Fibroblast of the aortic adventitia (primary cell): Measurements from ENCODE around the gene HGS. TPM values are rescaled to one million over a fixed set of nuclear protein-coding genes. Genes with fewer than 3 reads are reported as not detected.
A peak's percentile ranks its signal among the peaks of the same experiment; 100 is the strongest.
"Not testable (repeated sequence)": the region's sequence is repeated elsewhere in the genome, so short reads cannot be mapped to it uniquely, and the experiment has no call there.

Experiments used
- DNase-seq: peaks from one replicate; pipeline ENCODE4 v3.0.0-alpha.2; 2010; ENCODE audit warnings: low read depth
- H3K4me3 ChIP-seq: 2 replicates; pipeline ENCODE4 v1.5.1; 2011; ENCODE audit warnings: low read depth, mild to moderate bottlenecking, control low read depth, low read length, moderate library complexity
- total RNA-seq: library from RNA; depleted of rRNA; stranded (reverse); fragments of >200 nt; gene quantifications from 2 replicates; pipeline ENCODE4 v1.2.3, GENCODE V29; 2012; ENCODE audit warnings: low replicate concordance
- TF ChIP-seq, protein P1 (sequence below): IDR thresholded peaks from 2 replicates; pipeline ENCODE4 v1.5.1; 2011; ENCODE audit warnings: mild to moderate bottlenecking, low read length, control low read depth, inconsistent platforms; ENCODE audit not compliant: insufficient read depth

The HGS gene
- total RNA-seq, 1 donor = 94.7 TPM

DNA sequence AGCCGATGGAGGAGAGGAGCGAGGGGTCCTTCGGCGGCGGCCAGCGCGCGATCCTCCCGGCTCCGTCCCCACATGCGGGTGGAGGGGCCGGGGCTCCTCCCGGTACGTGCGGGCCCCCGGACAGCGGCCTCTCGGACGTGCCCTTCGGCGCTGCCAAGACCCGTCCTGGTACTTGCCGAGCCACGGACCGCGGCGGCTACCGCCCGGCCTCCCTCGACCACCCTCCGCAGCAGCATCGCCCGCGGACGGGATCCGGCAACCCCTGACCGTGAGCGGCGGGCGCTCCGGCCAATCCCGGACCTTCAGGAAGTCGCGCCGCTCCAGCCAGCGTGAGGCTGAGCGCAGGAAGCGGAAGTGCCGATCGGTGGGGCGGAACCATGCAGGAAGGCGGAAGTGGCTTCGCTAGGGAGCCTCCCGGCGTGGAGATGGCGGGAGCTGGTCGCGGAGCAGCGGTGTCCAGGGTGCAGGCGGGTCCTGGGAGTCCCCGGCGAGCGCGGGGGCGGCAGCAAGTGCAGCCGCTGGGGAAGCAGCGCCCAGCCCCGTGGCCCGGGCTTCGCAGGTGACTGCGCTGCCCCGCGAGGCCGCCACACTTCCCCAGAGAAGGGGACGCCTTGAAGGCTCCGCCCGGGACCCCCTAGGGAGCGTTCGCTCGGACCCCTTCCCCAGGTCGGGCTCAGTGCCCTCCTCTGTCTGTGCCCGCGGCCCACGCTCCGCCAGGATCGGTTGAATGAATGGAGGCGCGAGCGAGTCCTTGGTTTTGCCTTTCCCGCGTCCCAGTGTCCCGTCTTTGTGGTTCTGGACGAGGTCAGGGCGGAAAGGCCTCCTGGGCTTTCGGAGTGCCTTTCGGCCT lies 17.2 kb upstream of the HGS start, which contains the start of the genes CCDC137 and OXLD1:
CCDC137 (plus strand) TSS at position 396 of the 850 bp plus-strand sequence; CDS start at position 426, 30 bp downstream.
OXLD1 (minus strand) TSS at position 264 of the 850 bp plus-strand sequence; CDS start at position 236, 28 bp downstream.
- peak; percentile 95 for DNase-seq
- TF ChIP-seq, protein P1, sequence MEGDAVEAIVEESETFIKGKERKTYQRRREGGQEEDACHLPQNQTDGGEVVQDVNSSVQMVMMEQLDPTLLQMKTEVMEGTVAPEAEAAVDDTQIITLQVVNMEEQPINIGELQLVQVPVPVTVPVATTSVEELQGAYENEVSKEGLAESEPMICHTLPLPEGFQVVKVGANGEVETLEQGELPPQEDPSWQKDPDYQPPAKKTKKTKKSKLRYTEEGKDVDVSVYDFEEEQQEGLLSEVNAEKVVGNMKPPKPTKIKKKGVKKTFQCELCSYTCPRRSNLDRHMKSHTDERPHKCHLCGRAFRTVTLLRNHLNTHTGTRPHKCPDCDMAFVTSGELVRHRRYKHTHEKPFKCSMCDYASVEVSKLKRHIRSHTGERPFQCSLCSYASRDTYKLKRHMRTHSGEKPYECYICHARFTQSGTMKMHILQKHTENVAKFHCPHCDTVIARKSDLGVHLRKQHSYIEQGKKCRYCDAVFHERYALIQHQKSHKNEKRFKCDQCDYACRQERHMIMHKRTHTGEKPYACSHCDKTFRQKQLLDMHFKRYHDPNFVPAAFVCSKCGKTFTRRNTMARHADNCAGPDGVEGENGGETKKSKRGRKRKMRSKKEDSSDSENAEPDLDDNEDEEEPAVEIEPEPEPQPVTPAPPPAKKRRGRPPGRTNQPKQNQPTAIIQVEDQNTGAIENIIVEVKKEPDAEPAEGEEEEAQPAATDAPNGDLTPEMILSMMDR = no peak
- H3K4me3 ChIP-seq = peak within 1 kb of the TSS; percentile 90

DNA sequence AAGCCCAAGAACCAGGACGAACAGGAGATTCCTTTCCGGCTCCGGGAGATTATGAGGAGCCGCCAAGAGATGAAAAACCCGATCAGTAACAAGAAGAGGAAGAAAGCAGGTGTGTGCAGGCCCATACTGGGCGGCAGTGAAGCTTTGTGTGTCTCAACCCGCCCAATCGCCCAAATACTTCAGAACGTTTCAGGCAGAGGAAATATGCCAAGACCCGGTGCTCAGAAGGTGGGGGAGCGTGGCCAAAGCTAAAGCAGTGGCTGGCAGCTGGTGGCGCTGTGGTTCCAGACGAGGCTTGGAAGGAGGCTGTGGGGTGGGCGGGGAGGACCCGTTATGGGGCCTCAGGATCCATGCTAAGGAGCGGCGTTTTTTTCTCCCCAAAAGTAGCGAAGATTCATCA lies 16.1 kb upstream of the HGS start:
- TF ChIP-seq, protein P1 = no peak
- H3K4me3 ChIP-seq = peak overlapping the region; percentile 35
- DNase-seq = no peak

- TF ChIP-seq, protein P1 = no peak
- no peak for DNase-seq
- no peak overlapping the region for H3K4me3 ChIP-seq
Observed at GRCh38 chr17:81672504-81672903, 11.3 kb upstream of the HGS start.

DNA sequence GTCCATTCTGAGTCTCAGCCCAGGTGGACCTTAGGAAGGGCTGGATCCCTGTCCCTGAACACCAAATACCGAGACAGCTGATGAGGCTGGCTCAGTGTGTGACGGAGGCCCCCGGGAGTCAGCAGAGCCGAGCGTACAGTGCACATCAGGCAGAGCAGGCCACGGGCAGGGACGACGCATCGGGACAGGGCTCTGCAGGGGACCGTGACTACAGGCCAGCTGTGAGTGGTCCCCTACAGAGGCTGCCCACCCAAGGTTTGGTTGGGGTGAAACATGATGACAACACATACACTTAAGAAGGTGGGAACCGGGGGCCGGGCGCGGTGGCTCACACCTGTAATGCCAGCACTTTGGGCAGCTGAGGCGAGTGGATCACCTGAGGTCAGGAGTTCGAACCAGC lies 10.9 kb upstream of the HGS start:
- no peak for DNase-seq
- TF ChIP-seq, protein P1 = no peak

GRCh38 chr17:81673561-81674258 lies 10.1 kb upstream of the HGS start:
- TF ChIP-seq, protein P1 = no peak
- no peak for DNase-seq

More for the DNA sequence above, 10.9 kb upstream of the HGS start:
- no peak overlapping the region for H3K4me3 ChIP-seq

GRCh38 chr17:81675515-81676221 lies 8.1 kb upstream of the HGS start:
- TF ChIP-seq, protein P1 = peak; percentile 55
- DNase-seq = peak; percentile 43
- H3K4me3 ChIP-seq = not testable (repeated sequence)

More at GRCh38 chr17:81673561-81674258, 10.1 kb upstream of the HGS start:
- H3K4me3 ChIP-seq = no peak overlapping the region
